NCI-H2029 treated with DMSO at 0.1 percent for 48 hours (cell line): ENCODE results near the gene C8A.

Experiments
- DNase-seq: peaks from one replicate; lab custom pipeline; 2025; lab: John Stamatoyannopoulos, UW

Gene C8A

DNA sequence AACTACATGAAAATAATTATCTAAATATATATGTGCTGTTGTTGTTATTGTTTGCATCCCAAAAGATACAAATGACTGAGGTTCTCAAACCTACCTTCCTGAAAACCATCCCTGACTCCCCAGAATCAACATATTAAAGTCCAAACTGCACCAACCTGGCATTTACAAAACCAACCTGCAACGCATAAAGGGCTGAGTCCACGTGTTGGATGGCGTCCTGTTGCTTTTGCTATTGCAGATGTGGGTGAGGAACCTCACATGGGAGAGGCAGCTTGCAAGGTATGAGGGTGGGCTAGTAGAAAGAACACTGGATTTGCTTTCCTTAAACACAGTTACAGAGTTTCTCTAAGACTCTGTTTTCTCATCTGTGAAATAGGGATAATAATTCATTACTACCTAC is 112.8 kb downstream of the C8A start:
- DNase-seq, result no peak
